GM18868 (cell line): ENCODE measurements around the gene NTNG2.
"Not testable (repeated sequence)": the region's sequence is repeated elsewhere in the genome, so short reads cannot be mapped to it uniquely, and the experiment has no call there.

Experiments used
- ATAC-seq: cut with Tn5 transposase; IDR thresholded peaks from one replicate; pipeline ENCODE4 v1.9.1; 2021; ENCODE audit warnings: mild to moderate bottlenecking, moderate library complexity; ENCODE audit not compliant: unreplicated experiment

NTNG2 gene

GRCh38 chr9:132247942-132248341 is 86.1 kb downstream of the NTNG2 start:
- ATAC-seq = no peak

- ATAC-seq = no peak
These were observed 87.3 kb downstream of the NTNG2 start for GRCh38 chr9:132249123-132249522.

GRCh38 chr9:132249690-132250089 is 87.8 kb downstream of the NTNG2 start:
- ATAC-seq = no peak

GRCh38 chr9:132250324-132251262 is 88.7 kb downstream of the NTNG2 start:
- ATAC-seq = no peak

GRCh38 chr9:132260846-132261245 is 99.0 kb downstream of the NTNG2 start:
- no peak for ATAC-seq

GRCh38 chr9:132266017-132266416 is 104.2 kb downstream of the NTNG2 start:
- no peak for ATAC-seq

GRCh38 chr9:132267660-132268059 is 105.8 kb downstream of the NTNG2 start:
- no peak for ATAC-seq

GRCh38 chr9:132268725-132269352 is 107.0 kb downstream of the NTNG2 start:
- ATAC-seq = no peak

- not testable (repeated sequence) for ATAC-seq
These were observed 108.1 kb downstream of the NTNG2 start for GRCh38 chr9:132269704-132270516.

- no peak for ATAC-seq
These were observed 113.0 kb downstream of the NTNG2 start for GRCh38 chr9:132274861-132275260.

GRCh38 chr9:132283165-132283564 is 121.3 kb downstream of the NTNG2 start:
- no peak for ATAC-seq

- no peak for ATAC-seq
These were observed 122.0 kb downstream of the NTNG2 start for GRCh38 chr9:132283863-132284262.

- no peak for ATAC-seq
These were observed 125.5 kb downstream of the NTNG2 start for GRCh38 chr9:132287256-132287760.

- no peak for ATAC-seq
These were observed 126.5 kb downstream of the NTNG2 start for GRCh38 chr9:132288361-132288760.

GRCh38 chr9:132288966-132289365 is 127.1 kb downstream of the NTNG2 start:
- no peak for ATAC-seq

- ATAC-seq = no peak
These were observed 131.4 kb downstream of the NTNG2 start for GRCh38 chr9:132293145-132293721.
